Gastroesophageal sphincter (tissue), 4 donors: ENCODE results near the gene IRAK2. TPM values are rescaled to one million over a fixed set of nuclear protein-coding genes. Genes with fewer than 3 reads are reported as not detected.

Experiments used
- ATAC-seq: fragments of 150-250 bp; one replicate; pipeline ENCODE4 v1.9.1; 2016; ENCODE audit warnings: mild to moderate bottlenecking, moderate library complexity
- H3K27ac ChIP-seq, 4 donors: fragments of 200-600 bp; sonication (generic) in 3 of 4; 1 replicate in 3 of 4; 2 replicates in 1 of 4; pipeline ENCODE4 v1.5.1; 2016 to 2019
- H3K27me3 ChIP-seq: fragments of 200-600 bp; sonication (generic); one replicate; pipeline ENCODE4 v1.5.1; 2019
- H3K36me3 ChIP-seq, 2 donors: fragments of 200-600 bp; sonication (generic); one replicate each; pipeline ENCODE4 v1.5.1; 2019; ENCODE audit warnings: control low read depth in 1 of 2
- H3K4me1 ChIP-seq, 3 donors: fragments of 200-600 bp; sonication (generic); 1 replicate in 2 of 3; 2 replicates in 1 of 3; pipeline ENCODE4 v1.5.1; 2016 to 2019; ENCODE audit warnings: control low read depth in 2 of 3
- H3K4me3 ChIP-seq, 2 donors: fragments of 200-600 bp; sonication (generic); one replicate each; pipeline ENCODE4 v1.5.1; 2019; ENCODE audit warnings: mild to moderate bottlenecking in 1 of 2, moderate library complexity in 1 of 2
- H3K9me3 ChIP-seq, 3 donors: fragments of 200-600 bp; sonication (generic); one replicate each; pipeline ENCODE4 v1.5.1; 2017 to 2019; ENCODE audit warnings: control low read depth in 2 of 3
- CTCF ChIP-seq, 4 experiments: fragments of 200-600 bp in 2 of 4; fragments of 450-650 bp in 2 of 4; sonication (generic) in 1 of 4; IDR thresholded peaks; one replicate each; pipeline ENCODE4 v1.5.1; 2017 to 2019; ENCODE audit warnings: antibody characterized with exemption in 4 of 4, mild to moderate bottlenecking in 2 of 4, moderate library complexity in 2 of 4
- EP300 ChIP-seq: sonication (generic); formaldehyde crosslinking; IDR thresholded peaks from one replicate; pipeline ENCODE4 v1.6.1; 2017; ENCODE audit warnings: antibody characterized with exemption, mild to moderate bottlenecking
- POLR2A ChIP-seq, 2 donors: fragments of 450-650 bp; IDR thresholded peaks; one replicate each; pipeline ENCODE4 v1.6.1; 2017; ENCODE audit warnings: antibody characterized with exemption in 2 of 2, mild to moderate bottlenecking in 2 of 2, moderate library complexity in 1 of 2
- POLR2AphosphoS5 ChIP-seq: sonication (generic); formaldehyde crosslinking; IDR thresholded peaks from one replicate; pipeline ENCODE4 v1.6.1; 2017; ENCODE audit warnings: antibody characterized with exemption
- WGBS, 2 donors: methylation state at CpG; one replicate each; pipeline ENCODE4 v1.1.5; 2018; ENCODE audit warnings: low coverage in 1 of 2; 5-methylcytosine and 5-hydroxymethylcytosine counted together
- total RNA-seq, 4 donors: library from RNA; depleted of rRNA; stranded (reverse); fragments of >200 nt; gene quantifications; one replicate each; pipeline ENCODE4 v1.1.0, GENCODE V29; 2016

IRAK2 gene
- 1 to 10 TPM; 2.2 to 4.4 (median 3.3) TPM for total RNA-seq

GRCh38 chr3:10164546-10165393 is at the start of gene IRAK2:
TSS of gene IRAK2 (plus strand) at chr3:10164919. CDS start at chr3:10164955, 36 bp downstream.
- 0% methylated on average over 1 to 3 of the region's 76 CpGs for WGBS, 2 donors
- peak; percentile 93 for ATAC-seq

GRCh38 chr3:10115326-10116137 is 49.2 kb upstream of the IRAK2 start, which contains the start of gene BRK1:
TSS of gene BRK1 (plus strand) at chr3:10115675. CDS start at chr3:10115702, 27 bp downstream.
- whole genome bisulfite sequencing, 2 donors: 0% methylated on average over 8 to 12 of the region's 54 CpGs
- peak; percentile 100 for ATAC-seq

More at GRCh38 chr3:10164546-10165393, at the start of gene IRAK2:
- Histone ChIP-seq H3K4me1 (peaks cover 0 to 32% (median 3%) of the 10 kb centered on the region in 3 donors), H3K36me3 (no peaks in the 10 kb centered on the region), H3K27ac (peak within 1 kb of the TSS in 3 of 4 donors; percentile 62 to 88 (median 77)), H3K4me3 (peak within 1 kb of the TSS; percentile 81 to 85), H3K27me3 (no peaks in the 10 kb centered on the region), H3K9me3 (peaks cover 0 to 5% (median 0%) of the 10 kb centered on the region in 3 donors)
- TF ChIP-seq POLR2A (IDR thresholded peaks at IDR 0.05) (peak; percentile 42 to 43), CTCF (IDR thresholded peaks at IDR 0.05) (peak; percentile 82 to 100 (median 93)), EP300 (no peak), POLR2AphosphoS5 (peak; percentile 61)

GRCh38 chr3:10116138-10116460 is 48.6 kb upstream of the IRAK2 start:
- 0% methylated on average over 1 to 10 of the region's 10 CpGs for WGBS, 2 donors
- H3K36me3 ChIP-seq: peaks cover 0 to 5% of the 10 kb centered on the region in 2 donors
- H3K27me3 ChIP-seq: no peaks in the 10 kb centered on the region
- H3K27ac ChIP-seq: peak overlapping the region; percentile 9 to 88 (median 80)
- peaks cover 0 to 42% (median 11%) of the 10 kb centered on the region in 3 donors for H3K4me1 ChIP-seq
- TF ChIP-seq CTCF (IDR thresholded peaks at IDR 0.05): no peak
- no peak for TF ChIP-seq POLR2AphosphoS5
- TF ChIP-seq POLR2A (IDR thresholded peaks at IDR 0.05): no peak
- TF ChIP-seq EP300: no peak
- H3K9me3 ChIP-seq: no peaks in the 10 kb centered on the region
- H3K4me3 ChIP-seq: peak overlapping the region; percentile 72 to 79
- no peak for ATAC-seq

More at GRCh38 chr3:10115326-10116137, 49.2 kb upstream of the IRAK2 start, which contains the start of gene BRK1:
- Histone ChIP-seq H3K9me3 (no peaks in the 10 kb centered on the region), H3K27ac (peak within 1 kb of the TSS; percentile 39 to 88 (median 80)), H3K4me3 (peak within 1 kb of the TSS; percentile 72 to 79), H3K4me1 (peaks cover 0 to 42% (median 11%) of the 10 kb centered on the region in 3 donors), H3K36me3 (peaks cover 0 to 5% of the 10 kb centered on the region in 2 donors), H3K27me3 (no peaks in the 10 kb centered on the region)
- TF ChIP-seq EP300 (no peak), CTCF (IDR thresholded peaks at IDR 0.05) (peak in 1 of 4 experiments; percentile 26), POLR2A (IDR thresholded peaks at IDR 0.05) (peak in 1 of 2 donors; percentile 65), POLR2AphosphoS5 (peak; percentile 83)

- WGBS, 2 donors: 93 to 100% methylated on average over 1 to 2 of the region's 4 CpGs
- Histone ChIP-seq H3K4me1 (peaks cover 0 to 42% (median 11%) of the 10 kb centered on the region in 3 donors), H3K27me3 (no peaks in the 10 kb centered on the region), H3K27ac (no peak overlapping the region), H3K9me3 (no peaks in the 10 kb centered on the region), H3K36me3 (peaks cover 0 to 5% of the 10 kb centered on the region in 2 donors), H3K4me3 (no peak overlapping the region)
- TF ChIP-seq CTCF (IDR thresholded peaks at IDR 0.05) (no peak), POLR2A (IDR thresholded peaks at IDR 0.05) (no peak), POLR2AphosphoS5 (no peak), EP300 (no peak)
- no peak for ATAC-seq
Observed at GRCh38 chr3:10116928-10117327, 47.8 kb upstream of the IRAK2 start.
